HCT116 (cell line): ENCODE results near the gene LIX1. TPM values are rescaled to one million over a fixed set of nuclear protein-coding genes. Genes with fewer than 3 reads are reported as not detected.

ENCODE experiments used
- ATAC-seq: fragments of 200-7000 bp; cut with Tn5 transposase; 2 replicates; pipeline ENCODE4 v1.9.1; 2020; ENCODE audit warnings: mild to moderate bottlenecking, moderate library complexity
- BruUV-seq: library from RNA; stranded (reverse); fragments of 400-500 nt; replicated peaks from 2 replicates; lab custom pipeline; 2021; lab: Mats Ljungman, UMichigan
- CTCF ChIA-PET: fragments of 300-600 bp; sonication (Branson Sonifier 250); formaldehyde crosslinking; loops from one replicate; lab custom pipeline; 2021; ENCODE audit warnings: antibody characterized with exemption; lab: Charles Lee
- POLR2A ChIA-PET: fragments of 300-600, 350-600 bp; sonication (Branson Sonifier 250); formaldehyde crosslinking; loops from one replicate; lab custom pipeline; 2021; ENCODE audit warnings: antibody characterized with exemption; lab: Charles Lee
- RAD21 ChIA-PET, 2 experiments: fragments of 300-600 bp; sonication (Branson Sonifier 250); formaldehyde crosslinking; loops; one replicate each; lab custom pipeline; 2023; ENCODE audit warnings: low total read pairs in 2 of 2; ENCODE audit not compliant: uncharacterized antibody in 2 of 2, unreplicated experiment in 2 of 2, low non-redundant PET in 1 of 2; lab: Charles Lee
- DNase-seq: peaks from one replicate; pipeline ENCODE4 v3.0.0-alpha.2; 2010; ENCODE audit warnings: low read depth, low spot score
- H2AFZ ChIP-seq: fragments of 200-600 bp; shearing (Covaris generic), sonication (generic); 2 replicates; pipeline ENCODE4 v1.6.1; 2017; ENCODE audit warnings: low read depth, mixed run types, mixed read lengths, antibody characterized with exemption, low read length; ENCODE audit not compliant: poor library complexity, severe bottlenecking
- H3K27ac ChIP-seq: 2 replicates; pipeline ENCODE4 v1.5.1; 2012; ENCODE audit warnings: low read depth, low read length
- H3K27me3 ChIP-seq: fragments of 200-600 bp; sonication (generic); 2 replicates; pipeline ENCODE4 v1.6.1; 2016; ENCODE audit warnings: mixed run types, low read length, mixed read lengths; ENCODE audit not compliant: insufficient read depth
- H3K36me3 ChIP-seq, 2 experiments: fragments of 200-500 bp in 1 of 2; fragments of 200-600 bp in 1 of 2; sonication (Bioruptor generic) in 1 of 2; sonication (generic) in 1 of 2; 2 replicates each; pipeline versions ENCODE4 v1.5.1 to v1.6.1; 2014 to 2016; ENCODE audit warnings: low read length in 2 of 2, inconsistent platforms in 1 of 2, mixed read lengths in 1 of 2, mixed run types in 1 of 2; ENCODE audit not compliant: insufficient read depth in 2 of 2, control insufficient read depth in 1 of 2
- H3K4me1 ChIP-seq, 2 experiments: fragments of 200-600 bp in 1 of 2; sonication (generic) in 1 of 2; 2 replicates each; pipeline versions ENCODE4 v1.5.1 to v1.6.1; 2012 to 2017; ENCODE audit warnings: low read length in 2 of 2, inconsistent platforms in 1 of 2, mild to moderate bottlenecking in 1 of 2, mixed read lengths in 1 of 2, mixed run types in 1 of 2, moderate library complexity in 1 of 2; ENCODE audit not compliant: insufficient read depth in 2 of 2, control insufficient read depth in 1 of 2
- H3K4me2 ChIP-seq: fragments of 200-600 bp; sonication (generic); 2 replicates; pipeline ENCODE4 v1.6.1; 2017; ENCODE audit warnings: mixed run types, low read length, mixed read lengths
- H3K4me3 ChIP-seq, 2 experiments: fragments of 200-600 bp in 1 of 2; sonication (generic) in 1 of 2; replicated peaks in 1 of 2; 2 replicates each; pipeline ENCODE4 v1.5.1; 2011 to 2016; ENCODE audit warnings: low read length in 2 of 2, control low read depth in 1 of 2, low read depth in 1 of 2, mild to moderate bottlenecking in 1 of 2, mixed read lengths in 1 of 2, mixed run types in 1 of 2
- H3K79me2 ChIP-seq: fragments of 200-600 bp; sonication (generic); 2 replicates; pipeline ENCODE4 v1.6.1; 2017; ENCODE audit warnings: mild to moderate bottlenecking, mixed run types, low read length, moderate library complexity, mixed read lengths; ENCODE audit not compliant: insufficient read depth
- H3K9ac ChIP-seq: fragments of 200-600 bp; sonication (generic); 2 replicates; pipeline ENCODE4 v1.6.1; 2016; ENCODE audit warnings: low read length, mixed read lengths
- H3K9me2 ChIP-seq: fragments of 200-600 bp; sonication (generic), shearing (Covaris generic); 2 replicates; pipeline ENCODE4 v1.6.1; 2017; ENCODE audit warnings: mixed run types, mild to moderate bottlenecking, moderate library complexity; ENCODE audit not compliant: insufficient read depth
- H3K9me3 ChIP-seq, 2 experiments: fragments of 200-500 bp in 1 of 2; fragments of 200-600 bp in 1 of 2; sonication (Bioruptor generic) in 1 of 2; sonication (generic) in 1 of 2; 2 replicates each; pipeline ENCODE4 v1.6.1; 2014 to 2017; ENCODE audit warnings: low read length in 2 of 2, mixed read lengths in 2 of 2, inconsistent platforms in 1 of 2, low read depth in 1 of 2, mild to moderate bottlenecking in 1 of 2, mixed run types in 1 of 2, moderate library complexity in 1 of 2; ENCODE audit not compliant: control insufficient read depth in 1 of 2, insufficient read depth in 1 of 2
- H4K20me1 ChIP-seq: fragments of 200-600 bp; sonication (generic), shearing (Covaris generic); 2 replicates; pipeline ENCODE4 v1.6.1; 2017; ENCODE audit warnings: mixed run types, mild to moderate bottlenecking, moderate library complexity; ENCODE audit not compliant: insufficient read depth
- ATF3 ChIP-seq: IDR thresholded peaks from 2 replicates; pipeline ENCODE4 v1.6.1; 2012
- EGR1 ChIP-seq: IDR thresholded peaks from 2 replicates; pipeline ENCODE4 v1.6.1; 2012; ENCODE audit warnings: low read depth
- EZH2 ChIP-seq: fragments of 200-600 bp; sonication (generic); IDR thresholded peaks from 2 replicates; pipeline ENCODE4 v1.6.1; 2017; ENCODE audit warnings: antibody characterized with exemption, mixed run types
- FOSL1 ChIP-seq: IDR thresholded peaks from 2 replicates; pipeline ENCODE4 v1.6.1; 2012; ENCODE audit warnings: low read depth
- REST ChIP-seq: IDR thresholded peaks from 2 replicates; pipeline ENCODE4 v1.6.1; 2012; ENCODE audit warnings: low read depth
- SP1 ChIP-seq: IDR thresholded peaks from 2 replicates; pipeline ENCODE4 v1.6.1; 2012; ENCODE audit warnings: low read depth
- SRF ChIP-seq: IDR thresholded peaks from 2 replicates; pipeline ENCODE4 v1.6.1; 2012; ENCODE audit warnings: low read depth
- YY1 ChIP-seq: IDR thresholded peaks from 2 replicates; pipeline ENCODE4 v1.6.1; 2011; ENCODE audit warnings: low read length, low read depth, moderate library complexity, mild to moderate bottlenecking; ENCODE audit not compliant: insufficient replicate concordance; ENCODE audit errors: extremely low read depth
- ZFX ChIP-seq: fragments of 450-650 bp; IDR thresholded peaks from 2 replicates; pipeline ENCODE4 v1.6.1; 2017
- ZNF274 ChIP-seq: fragments of 200-500 bp; sonication (Bioruptor generic); IDR thresholded peaks from 2 replicates; pipeline ENCODE4 v1.6.1; 2014; ENCODE audit warnings: mild to moderate bottlenecking, low read depth, low read length, inconsistent platforms
- intact Hi-C: fragments of 100-400 bp; cut with micrococcal nuclease; formaldehyde crosslinking; loops from 2 replicates; pipeline ENCODE4 v1.10.0; 2022
- total RNA-seq: library from RNA; stranded (reverse); gene quantifications from one replicate; pipeline ENCODE4 v1.2.1, GENCODE V29; 2021; ENCODE audit not compliant: unreplicated experiment
- TF ChIP-seq, protein P1 (sequence below), 3 experiments: fragments of 200-600 bp in 1 of 3; sonication (generic) in 1 of 3; IDR thresholded peaks in 2 of 3; conservative IDR thresholded peaks in 1 of 3; 2 replicates each; pipeline ENCODE4 v1.5.1; 2012 to 2017; ENCODE audit warnings: low read depth in 2 of 3, low read length in 2 of 3, antibody characterized with exemption in 1 of 3, borderline replicate concordance in 1 of 3, control low read depth in 1 of 3, mild to moderate bottlenecking in 1 of 3, mixed read lengths in 1 of 3, mixed run types in 1 of 3, moderate library complexity in 1 of 3; ENCODE audit not compliant: insufficient read depth in 1 of 3

LIX1 gene
- total RNA-seq, 1 experiment from 2014 or later = not detected

DNA sequence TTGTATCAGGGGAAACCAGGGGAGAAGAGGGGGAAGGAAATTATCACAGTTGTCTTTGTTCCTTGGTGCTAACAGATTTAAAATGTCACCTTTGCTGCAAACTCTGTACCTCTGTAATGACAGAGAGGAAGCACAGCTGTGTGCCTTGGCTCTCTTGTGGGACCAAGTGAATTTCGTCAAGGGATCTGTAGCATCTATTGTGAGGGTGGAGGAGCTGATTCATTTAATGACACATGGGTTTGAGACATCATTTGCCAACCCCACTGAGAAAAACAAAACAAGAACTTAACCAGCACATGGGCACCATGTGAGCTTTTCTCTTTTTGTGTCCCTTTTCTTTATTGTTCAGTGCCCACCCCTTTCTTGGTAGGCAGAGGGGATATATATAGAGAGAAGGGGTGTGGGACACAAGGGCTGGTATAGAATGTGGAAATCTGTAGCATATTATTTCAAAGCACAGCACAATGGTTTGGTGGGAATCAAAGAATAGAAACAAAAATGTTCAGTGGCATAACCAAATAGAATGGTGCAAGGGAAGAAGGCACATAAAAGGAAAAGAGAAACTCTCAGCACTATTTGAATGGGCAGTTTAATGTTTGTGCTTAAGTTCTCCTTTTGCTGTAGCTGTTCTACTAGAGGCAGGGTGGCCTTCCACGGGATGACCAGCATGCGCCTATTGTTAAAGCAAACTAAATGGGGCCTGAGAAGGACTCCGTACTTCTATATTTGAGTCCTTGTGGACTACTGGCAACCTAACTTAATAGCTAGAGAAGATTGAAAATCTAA is 63.3 kb downstream of the LIX1 start (continued):
- TF ChIP-seq, protein P1, sequence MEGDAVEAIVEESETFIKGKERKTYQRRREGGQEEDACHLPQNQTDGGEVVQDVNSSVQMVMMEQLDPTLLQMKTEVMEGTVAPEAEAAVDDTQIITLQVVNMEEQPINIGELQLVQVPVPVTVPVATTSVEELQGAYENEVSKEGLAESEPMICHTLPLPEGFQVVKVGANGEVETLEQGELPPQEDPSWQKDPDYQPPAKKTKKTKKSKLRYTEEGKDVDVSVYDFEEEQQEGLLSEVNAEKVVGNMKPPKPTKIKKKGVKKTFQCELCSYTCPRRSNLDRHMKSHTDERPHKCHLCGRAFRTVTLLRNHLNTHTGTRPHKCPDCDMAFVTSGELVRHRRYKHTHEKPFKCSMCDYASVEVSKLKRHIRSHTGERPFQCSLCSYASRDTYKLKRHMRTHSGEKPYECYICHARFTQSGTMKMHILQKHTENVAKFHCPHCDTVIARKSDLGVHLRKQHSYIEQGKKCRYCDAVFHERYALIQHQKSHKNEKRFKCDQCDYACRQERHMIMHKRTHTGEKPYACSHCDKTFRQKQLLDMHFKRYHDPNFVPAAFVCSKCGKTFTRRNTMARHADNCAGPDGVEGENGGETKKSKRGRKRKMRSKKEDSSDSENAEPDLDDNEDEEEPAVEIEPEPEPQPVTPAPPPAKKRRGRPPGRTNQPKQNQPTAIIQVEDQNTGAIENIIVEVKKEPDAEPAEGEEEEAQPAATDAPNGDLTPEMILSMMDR (IDR thresholded peaks at IDR 0.05 in 2 of 3, conservative IDR thresholded peaks at IDR 0.05 in 1 of 3; ENCODE audit: borderline replicate concordance in 1 of 3, insufficient read depth in 1 of 3, low read depth in 2 of 3, low read length in 2 of 3) = no peak

DNA sequence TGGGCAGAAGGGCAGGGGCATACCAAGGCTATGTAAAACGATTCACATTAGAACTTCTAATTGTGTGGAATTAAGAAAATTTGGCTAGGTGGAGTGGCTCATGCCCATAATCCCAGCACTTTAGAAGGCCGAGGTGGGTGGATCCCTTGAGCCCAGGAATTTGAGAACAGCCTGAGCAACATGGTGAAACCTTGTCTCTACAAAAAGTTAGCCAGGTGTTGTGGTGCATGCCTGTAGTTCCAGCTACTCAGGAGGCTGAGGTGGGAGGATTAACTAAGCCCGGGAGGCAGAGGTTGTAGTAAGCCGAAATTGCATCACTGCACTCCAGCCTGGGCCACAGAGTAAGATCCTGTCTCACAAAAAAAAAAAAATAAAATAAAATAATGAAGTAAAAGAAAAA is 65.2 kb downstream of the LIX1 start:
- CTCF ChIA-PET = no interaction called here
- no peaks in the 10 kb centered on the region for H3K4me1 ChIP-seq

More for the DNA sequence above, 65.2 kb downstream of the LIX1 start:
- Histone ChIP-seq H3K27me3 (no peaks in the 10 kb centered on the region), H3K27ac (no peak overlapping the region), H3K9me2 (no peaks in the 10 kb centered on the region), H3K4me3 (no peak overlapping the region), H3K9ac (no peak overlapping the region), H2AFZ (no peak overlapping the region), H3K9me3 (no peaks in the 10 kb centered on the region), H4K20me1 (no peaks in the 10 kb centered on the region), H3K79me2 (no peaks in the 10 kb centered on the region), H3K4me2 (no peak overlapping the region), H3K36me3 (no peaks in the 10 kb centered on the region)
- DNase-seq (no peak), ATAC-seq (no peak)
- ChIA-PET POLR2A (no interaction called here), RAD21 (no interaction called here)
- TF ChIP-seq EZH2 (no peak), ATF3 (no peak), SP1 (no peak), YY1 (no peak), FOSL1 (no peak), SRF (no peak), ZFX (no peak), EGR1 (no peak), REST (no peak), ZNF274 (no peak)
- intact Hi-C loops = no loop called here
- no TSS peak for BruUV-seq
